ENCODE data around the gene KLHL13. TPM values are rescaled to one million over a fixed set of nuclear protein-coding genes. Genes with fewer than 3 reads are reported as not detected.
"Not testable (repeated sequence)": the region's sequence is repeated elsewhere in the genome, so short reads cannot be mapped to it uniquely, and the experiment has no call there.

KLHL13 gene
- total RNA-seq, 4 donors from 2014 or later, result 14.2 to 32.6 (median 21.8) TPM

DNA sequence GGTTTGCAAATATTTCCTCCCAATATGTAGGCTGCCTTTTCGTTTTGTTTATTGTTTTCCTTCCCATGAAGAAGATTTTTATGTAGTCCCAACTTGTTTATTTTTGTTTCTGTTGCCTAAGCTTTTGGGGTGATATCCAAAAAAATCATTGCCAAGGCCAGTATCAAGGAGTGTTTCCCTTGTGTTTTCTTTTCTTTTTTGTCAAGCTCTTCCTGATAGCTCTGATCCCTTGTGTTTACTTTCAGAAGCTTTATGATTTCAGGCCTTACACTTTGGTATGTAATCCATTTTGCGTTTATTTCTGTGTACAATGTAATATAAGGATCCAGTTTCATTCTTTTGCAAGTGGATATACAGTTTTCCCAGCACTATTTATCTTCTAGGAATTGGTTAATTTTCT, 93.9 kb downstream of the KLHL13 start:
- TF ChIP-seq POLR2AphosphoS5 (IDR thresholded peaks at IDR 0.05) (no peak), CTCF (IDR thresholded peaks at IDR 0.05) (no peak), EP300 (IDR thresholded peaks at IDR 0.05) (no peak), POLR2A (IDR thresholded peaks at IDR 0.05) (no peak)
- H3K27me3 ChIP-seq, result no peaks in the 10 kb centered on the region
- H3K36me3 ChIP-seq, result no peaks in the 10 kb centered on the region
- H3K4me3 ChIP-seq, result no peak overlapping the region
- H3K4me1 ChIP-seq, result no peaks in the 10 kb centered on the region
- WGBS, 2 donors (ENCODE audit: low coverage in 1 of 2), result 49 to 85% methylated on average over 2 of the region's 2 CpGs
- ATAC-seq, result no peak
- no peak overlapping the region for H3K27ac ChIP-seq
- no peaks in the 10 kb centered on the region for H3K9me3 ChIP-seq

GRCh38 chrX:118016422-118016821, 100.2 kb downstream of the KLHL13 start:
- Histone ChIP-seq H3K4me1 (no peaks in the 10 kb centered on the region), H3K27me3 (no peaks in the 10 kb centered on the region), H3K36me3 (no peaks in the 10 kb centered on the region), H3K27ac (no peak overlapping the region), H3K9me3 (no peaks in the 10 kb centered on the region), H3K4me3 (no peak overlapping the region)
- TF ChIP-seq POLR2AphosphoS5 (IDR thresholded peaks at IDR 0.05) (no peak), EP300 (IDR thresholded peaks at IDR 0.05) (no peak), CTCF (IDR thresholded peaks at IDR 0.05) (no peak), POLR2A (IDR thresholded peaks at IDR 0.05) (no peak)
- ATAC-seq, result no peak

DNA sequence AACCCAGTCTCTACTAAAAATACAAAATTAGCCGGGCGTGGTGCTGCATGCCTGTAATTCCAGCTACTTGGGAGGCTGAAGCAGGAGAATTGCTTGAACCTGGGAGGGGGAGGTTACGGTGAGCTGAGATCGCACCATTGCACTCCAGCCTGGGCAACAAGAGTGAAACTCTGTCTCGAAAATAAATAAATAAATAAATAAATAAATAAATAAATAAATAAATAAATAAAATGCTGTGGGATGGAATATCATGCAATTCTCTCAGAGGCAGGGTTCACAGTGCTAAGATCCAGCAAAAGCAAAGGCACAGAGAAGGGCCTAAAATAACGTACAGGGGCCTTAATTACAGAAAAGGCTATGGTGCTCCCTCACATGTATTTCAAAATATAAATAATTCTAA, 114.2 kb downstream of the KLHL13 start:
- not testable (repeated sequence) for H3K9me3 ChIP-seq, H3K4me1 ChIP-seq, ATAC-seq, H3K4me3 ChIP-seq, H3K27me3 ChIP-seq, H3K36me3 ChIP-seq, H3K27ac ChIP-seq
- 82 to 97% methylated on average over 1 to 3 of the region's 6 CpGs for WGBS, 2 donors (ENCODE audit: low coverage in 1 of 2)

- Histone ChIP-seq H3K4me1 (no peaks in the 10 kb centered on the region), H3K27me3 (no peaks in the 10 kb centered on the region), H3K4me3 (no peak overlapping the region), H3K9me3 (no peaks in the 10 kb centered on the region), H3K36me3 (no peaks in the 10 kb centered on the region), H3K27ac (no peak overlapping the region)
- TF ChIP-seq POLR2A (IDR thresholded peaks at IDR 0.05), result no peak
- TF ChIP-seq CTCF (IDR thresholded peaks at IDR 0.05), result no peak
- no peak for TF ChIP-seq POLR2AphosphoS5 (IDR thresholded peaks at IDR 0.05)
- no peak for TF ChIP-seq EP300 (IDR thresholded peaks at IDR 0.05)
- ATAC-seq, result no peak
Measured at GRCh38 chrX:118000518-118000917, 116.1 kb downstream of the KLHL13 start.

GRCh38 chrX:117998171-117998570, 118.4 kb downstream of the KLHL13 start:
- 92 to 100% methylated on average over 1 to 2 of the region's 2 CpGs for WGBS, 2 donors (ENCODE audit: low coverage in 1 of 2)
- no peak for ATAC-seq
- H3K9me3 ChIP-seq, result no peaks in the 10 kb centered on the region
- H3K27ac ChIP-seq, result no peak overlapping the region
- no peak overlapping the region for H3K4me3 ChIP-seq
- H3K27me3 ChIP-seq, result no peaks in the 10 kb centered on the region
- TF ChIP-seq CTCF (IDR thresholded peaks at IDR 0.05), result no peak
- TF ChIP-seq POLR2A (IDR thresholded peaks at IDR 0.05), result no peak
- no peak for TF ChIP-seq EP300 (IDR thresholded peaks at IDR 0.05)
- no peak for TF ChIP-seq POLR2AphosphoS5 (IDR thresholded peaks at IDR 0.05)
- H3K36me3 ChIP-seq, result no peaks in the 10 kb centered on the region
- no peaks in the 10 kb centered on the region for H3K4me1 ChIP-seq

Measured in gastroesophageal sphincter (tissue), 4 donors.